ENCODE measurements around the gene PTPRH.

DNA sequence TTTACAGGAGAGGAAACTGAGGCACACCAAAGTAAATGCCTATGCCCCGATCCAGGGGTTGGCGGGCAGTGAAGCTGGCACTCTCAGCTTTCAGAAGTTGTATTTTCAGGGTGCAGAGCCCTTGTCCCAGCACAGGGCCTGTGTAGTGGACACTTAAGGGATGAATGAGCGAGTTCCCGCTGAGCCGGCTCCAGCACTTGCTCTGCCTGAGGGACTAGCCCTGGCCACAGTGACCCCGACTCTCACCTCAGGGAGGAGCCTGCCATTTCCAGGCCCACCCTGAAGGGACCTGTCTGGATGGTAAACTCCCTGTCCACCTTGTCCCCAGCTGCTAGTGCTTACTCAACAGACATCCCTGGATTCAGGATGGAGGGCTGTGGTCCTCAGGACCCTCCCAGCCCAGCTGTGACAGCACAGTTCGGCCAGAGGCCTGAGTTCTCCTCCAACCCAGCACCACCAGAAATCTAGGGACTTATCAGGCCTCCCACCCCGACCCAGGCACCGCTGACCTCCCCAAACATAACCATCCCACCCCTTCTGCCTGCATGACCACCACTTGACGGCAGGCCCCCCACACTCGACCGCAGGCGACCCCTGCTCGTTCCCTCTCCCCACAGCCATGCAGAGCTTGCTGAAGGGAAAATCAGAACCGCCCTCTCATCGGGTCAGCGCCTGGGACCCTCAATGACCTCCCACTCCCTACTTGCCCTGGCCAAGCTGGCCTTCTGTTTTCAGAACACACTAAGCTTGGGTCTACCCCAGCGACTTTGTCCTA, 41.1 kb upstream of the PTPRH start:
- TF ChIP-seq, protein P1, sequence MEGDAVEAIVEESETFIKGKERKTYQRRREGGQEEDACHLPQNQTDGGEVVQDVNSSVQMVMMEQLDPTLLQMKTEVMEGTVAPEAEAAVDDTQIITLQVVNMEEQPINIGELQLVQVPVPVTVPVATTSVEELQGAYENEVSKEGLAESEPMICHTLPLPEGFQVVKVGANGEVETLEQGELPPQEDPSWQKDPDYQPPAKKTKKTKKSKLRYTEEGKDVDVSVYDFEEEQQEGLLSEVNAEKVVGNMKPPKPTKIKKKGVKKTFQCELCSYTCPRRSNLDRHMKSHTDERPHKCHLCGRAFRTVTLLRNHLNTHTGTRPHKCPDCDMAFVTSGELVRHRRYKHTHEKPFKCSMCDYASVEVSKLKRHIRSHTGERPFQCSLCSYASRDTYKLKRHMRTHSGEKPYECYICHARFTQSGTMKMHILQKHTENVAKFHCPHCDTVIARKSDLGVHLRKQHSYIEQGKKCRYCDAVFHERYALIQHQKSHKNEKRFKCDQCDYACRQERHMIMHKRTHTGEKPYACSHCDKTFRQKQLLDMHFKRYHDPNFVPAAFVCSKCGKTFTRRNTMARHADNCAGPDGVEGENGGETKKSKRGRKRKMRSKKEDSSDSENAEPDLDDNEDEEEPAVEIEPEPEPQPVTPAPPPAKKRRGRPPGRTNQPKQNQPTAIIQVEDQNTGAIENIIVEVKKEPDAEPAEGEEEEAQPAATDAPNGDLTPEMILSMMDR (IDR thresholded peaks at IDR 0.05) = no peak
- no peak for TF ChIP-seq EP300 (IDR thresholded peaks at IDR 0.05)

Measured in gastroesophageal sphincter (tissue), 3 donors.